HepG2 (cell line): ENCODE data around the gene SERPINA9. TPM values are rescaled to one million over a fixed set of nuclear protein-coding genes. Genes with fewer than 3 reads are reported as not detected.
A peak's percentile ranks its signal among the peaks of the same experiment; 100 is the strongest.

Experiments used
- ATAC-seq: fragments of 200-7000 bp; cut with Tn5 transposase; 3 replicates; pipeline ENCODE4 v1.9.1; 2020; ENCODE audit warnings: mild to moderate bottlenecking, moderate library complexity
- BruUV-seq: library from RNA; stranded (reverse); fragments of 400-500 nt; replicated peaks from 2 replicates; lab custom pipeline; 2021; lab: Mats Ljungman, UMichigan
- CTCF ChIA-PET: fragments of 300-600 bp; formaldehyde crosslinking; extraction: SDS; loops from one replicate; lab custom pipeline; 2021; ENCODE audit warnings: low total read pairs, inconsistent platforms, low intra/inter-chr PET ratio; lab: Yijun Ruan, JAX
- POLR2A ChIA-PET: fragments of 350-600 bp; sonication (Branson Sonifier 250); formaldehyde crosslinking; loops from one replicate; lab custom pipeline; 2020; ENCODE audit warnings: antibody characterized with exemption, inconsistent platforms; lab: Yijun Ruan, JAX
- DNase-seq: peaks from one replicate; pipeline ENCODE4 v3.0.0-alpha.2; 2015; ENCODE audit warnings: low spot score
- FAIRE-seq: peaks from 3 replicates; lab custom pipeline; 2011; peaks lifted over from hg19 to GRCh38; lab: Jason Lieb, UNC
- H2AFZ ChIP-seq: one replicate; pipeline ENCODE4 v1.6.1; 2011; ENCODE audit warnings: low read length, inconsistent platforms
- H3K27ac ChIP-seq: fragments of 300-600 bp; 3 replicates; pipeline ENCODE4 v1.8.0; 2011; ENCODE audit warnings: mixed run types, mild to moderate bottlenecking, mixed read lengths, low read length, inconsistent platforms; ENCODE audit not compliant: insufficient read depth; ENCODE audit errors: extremely low read length
- H3K27me3 ChIP-seq, 2 experiments: fragments of 200-600 bp in 1 of 2; 2 replicates in 1 of 2; 3 replicates in 1 of 2; pipeline versions ENCODE4 v1.6.0 to v1.8.0; 2011; ENCODE audit warnings: low read length in 2 of 2, mild to moderate bottlenecking in 2 of 2, moderate library complexity in 2 of 2, inconsistent platforms in 1 of 2; ENCODE audit not compliant: insufficient read depth in 2 of 2, control insufficient read depth in 1 of 2
- H3K36me3 ChIP-seq, 2 experiments: fragments of 200-600 bp in 1 of 2; replicated peaks in 1 of 2; 2 replicates in 1 of 2; 3 replicates in 1 of 2; pipeline versions ENCODE4 v1.5.1 to v1.8.0; 2011; ENCODE audit warnings: low read length in 2 of 2, inconsistent platforms in 1 of 2; ENCODE audit not compliant: insufficient read depth in 2 of 2, control insufficient read depth in 1 of 2
- H3K4me1 ChIP-seq: 2 replicates; pipeline ENCODE4 v1.5.1; 2012; ENCODE audit warnings: low read length, inconsistent platforms; ENCODE audit not compliant: insufficient read depth
- H3K4me2 ChIP-seq: 2 replicates; pipeline ENCODE4 v1.6.0; 2011; ENCODE audit warnings: low read depth, low read length, inconsistent platforms
- H3K4me3 ChIP-seq, 3 experiments: fragments of 200-600 bp in 1 of 3; sonication (generic), shearing (Covaris generic) in 1 of 3; replicated peaks in 1 of 3; 2 replicates each; pipeline ENCODE4 v1.5.1; 2011 to 2016; ENCODE audit warnings: low read length in 3 of 3, inconsistent platforms in 2 of 3, low read depth in 2 of 3, mild to moderate bottlenecking in 2 of 3, control low read depth in 1 of 3, mixed read lengths in 1 of 3; ENCODE audit not compliant: insufficient read depth in 1 of 3
- H3K79me2 ChIP-seq: one replicate; pipeline ENCODE4 v1.6.1; 2011; ENCODE audit warnings: low read length, inconsistent platforms; ENCODE audit not compliant: insufficient read depth
- H3K9ac ChIP-seq: 2 replicates; pipeline ENCODE4 v1.6.0; 2011; ENCODE audit warnings: mild to moderate bottlenecking, low read depth, low read length, inconsistent platforms; ENCODE audit not compliant: insufficient read depth
- H3K9me3 ChIP-seq: 2 replicates; pipeline ENCODE4 v1.5.1; 2012; ENCODE audit warnings: mild to moderate bottlenecking, low read length
- H4K20me1 ChIP-seq: 2 replicates; pipeline ENCODE4 v1.6.0; 2011; ENCODE audit warnings: inconsistent platforms, mild to moderate bottlenecking, low read length, moderate library complexity; ENCODE audit not compliant: insufficient read depth
- HDAC2 ChIP-seq: sonication (generic); formaldehyde crosslinking; IDR thresholded peaks from 2 replicates; pipeline ENCODE4 v1.4.0; 2020; ENCODE audit warnings: missing genetic modification reagents
- HNF4A ChIP-seq: sonication (generic); formaldehyde crosslinking; IDR thresholded peaks from 2 replicates; pipeline ENCODE4 v1.4.0; 2020; ENCODE audit warnings: missing genetic modification reagents
- HOXA3 ChIP-seq: sonication (generic); formaldehyde crosslinking; IDR thresholded peaks from 2 replicates; pipeline ENCODE4 v1.5.0; 2020; ENCODE audit warnings: missing genetic modification reagents
- IRF2 ChIP-seq: IDR thresholded peaks from 2 replicates; pipeline ENCODE4 v1.6.1; 2018; ENCODE audit warnings: missing genetic modification reagents, missing compliant biosample characterization
- MED1 ChIP-seq: sonication (generic); formaldehyde crosslinking; IDR thresholded peaks from 2 replicates; pipeline ENCODE4 v1.4.0; 2020; ENCODE audit warnings: missing genetic modification reagents
- TEAD3 ChIP-seq: optimal IDR thresholded peaks from 2 replicates; pipeline ENCODE3; 2016; ENCODE audit warnings: borderline replicate concordance
- ZFY ChIP-seq: sonication (generic); formaldehyde crosslinking; IDR thresholded peaks from 2 replicates; pipeline ENCODE4 v1.4.0; 2020; ENCODE audit warnings: missing genetic modification reagents
- ZNF331 ChIP-seq: sonication (generic); formaldehyde crosslinking; IDR thresholded peaks from 2 replicates; pipeline ENCODE4 v1.4.0; 2020; ENCODE audit warnings: missing genetic modification reagents
- ZNF605 ChIP-seq: sonication (generic); formaldehyde crosslinking; IDR thresholded peaks from 2 replicates; pipeline ENCODE4 v1.8.0; 2022; ENCODE audit warnings: mild to moderate bottlenecking, missing genetic modification reagents
- ZNF670 ChIP-seq: sonication (generic); formaldehyde crosslinking; IDR thresholded peaks from 2 replicates; pipeline ENCODE4 v1.8.0; 2022; ENCODE audit warnings: mild to moderate bottlenecking, missing genetic modification reagents, borderline replicate concordance
- ZNF781 ChIP-seq: sonication (generic); formaldehyde crosslinking; IDR thresholded peaks from 2 replicates; pipeline ENCODE4 v1.5.1; 2020; ENCODE audit warnings: borderline replicate concordance, mild to moderate bottlenecking, missing genetic modification reagents; ENCODE audit errors: not compliant biosample characterization
- WGBS: methylation state at CpG from one replicate; pipeline ENCODE4 v1.1.6; 2017; ENCODE audit warnings: low lambda C conversion rate; 5-methylcytosine and 5-hydroxymethylcytosine counted together
- in situ Hi-C: cut with HindIII; loops from 2 replicates; pipeline ENCODE4 v1.10.0; 2017; ENCODE audit warnings: low pct_unique_long_range_greater_than_20kb; ENCODE audit not compliant: extremely low pct_ligation_motif_present
- intact Hi-C: fragments of 100-400 bp; cut with micrococcal nuclease; formaldehyde crosslinking; loops from one replicate; pipeline ENCODE4 v1.10.0; 2022; ENCODE audit not compliant: unreplicated experiment
- polyA plus RNA-seq, 8 experiments: library from polyadenylated mRNA; depleted of rRNA in 3 of 8; stranded (reverse) in 7 of 8; unstranded in 1 of 8; fragments of >200 nt; fragmentation: Illumina TruSeq in 4 of 8; extraction: Trizol in 4 of 8; gene quantifications; 2 replicates each; pipeline versions ENCODE4 v1.2.1 to v1.2.3, GENCODE V29; 2011 to 2016; ENCODE audit warnings: low read depth in 4 of 8, missing spikeins in 1 of 8, mixed read lengths in 1 of 8; ENCODE audit not compliant: insufficient read depth in 1 of 8
- total RNA-seq, 5 experiments: library from RNA; depleted of rRNA; stranded (reverse); fragments of >200 nt; fragmentation: Illumina TruSeq; extraction: Trizol; gene quantifications; 2 replicates each; pipeline ENCODE4 v1.2.3, GENCODE V29; 2016; ENCODE audit warnings: low read depth in 1 of 5
- TF ChIP-seq, protein P1 (sequence below): sonication (generic); formaldehyde crosslinking; conservative IDR thresholded peaks from 2 replicates; pipeline ENCODE4 v1.8.0; 2022; ENCODE audit warnings: low read depth, missing genetic modification reagents
- TF ChIP-seq, protein P2 (sequence below), 2 experiments: sonication (generic) in 1 of 2; formaldehyde crosslinking in 1 of 2; IDR thresholded peaks; 2 replicates each; pipeline versions ENCODE4 v1.4.0 to v1.6.1; 2018 to 2020; ENCODE audit warnings: missing genetic modification reagents in 2 of 2, borderline replicate concordance in 1 of 2, low read depth in 1 of 2, mild to moderate bottlenecking in 1 of 2, missing biosample characterization in 1 of 2
- TF ChIP-seq, protein P3 (sequence below): sonication (generic); formaldehyde crosslinking; IDR thresholded peaks from 2 replicates; pipeline ENCODE4 v1.4.0; 2020; ENCODE audit warnings: missing genetic modification reagents
- TF ChIP-seq, protein P4 (sequence below): sonication (generic); formaldehyde crosslinking; IDR thresholded peaks from 2 replicates; pipeline ENCODE4 v1.5.0; 2020; ENCODE audit warnings: missing genetic modification reagents
- TF ChIP-seq, protein P5 (sequence below): sonication (generic); formaldehyde crosslinking; IDR thresholded peaks from 2 replicates; pipeline ENCODE4 v1.5.0; 2020; ENCODE audit warnings: missing genetic modification reagents

SERPINA9 gene
- total and polyA plus RNA-seq, 2 of the 13 experiments (the other 11 are each of a cell fraction or from before 2014, with no cell fraction given): 0.21 TPM; not detected in 1

DNA sequence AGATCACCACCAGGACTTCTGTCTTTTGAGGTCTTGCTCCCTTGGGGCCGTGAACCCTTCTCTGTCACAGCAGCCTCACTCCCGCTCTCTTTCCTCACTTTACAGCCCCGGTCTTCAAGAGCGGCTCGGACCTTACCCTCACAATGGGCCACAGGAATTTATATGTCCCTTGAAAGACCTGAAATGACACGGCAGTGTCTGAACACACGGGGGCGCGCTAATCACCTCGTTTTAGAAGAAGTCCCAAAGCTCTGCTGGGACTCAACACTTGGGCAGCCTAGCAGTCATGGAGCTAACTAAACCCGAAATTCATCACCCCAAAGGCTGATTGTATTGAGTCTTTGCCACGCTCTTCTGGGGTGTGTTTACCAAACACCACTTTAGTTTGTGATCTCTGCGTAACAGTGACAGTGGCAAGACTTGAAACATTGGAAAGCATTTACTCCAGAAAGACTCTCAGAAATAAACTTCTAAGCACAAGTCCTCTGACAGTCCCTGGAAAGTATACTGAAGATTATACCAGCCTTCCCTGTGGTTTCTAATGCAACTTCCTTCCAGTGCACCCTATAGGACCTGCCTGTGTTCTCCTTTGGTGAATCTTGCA is 52.4 kb downstream of the SERPINA9 start:
- ChIA-PET CTCF (interaction anchor here (1.0 to 2.4 kb wide), 4 partner anchors 62 to 257 kb away, joined by 5 to 18 read pairs (median 6); no protein-coding TSS in a partner anchor), POLR2A (interaction anchor here (0.7 to 1.5 kb wide), 6 partner anchors 10 to 126 kb away, joined by 3 to 6 read pairs (median 4); partner anchors contain the start of gene SERPINA1)
- DNase-seq (peak; percentile 80), ATAC-seq (peak; percentile 91), FAIRE-seq (peak; percentile 88)
- in situ Hi-C loops: loop anchor here (10.0 kb wide), 1 partner anchor 261 kb away; no protein-coding TSS in a partner anchor
- Histone ChIP-seq H3K27me3 (no peaks in the 10 kb centered on the region), H3K79me2 (no peaks in the 10 kb centered on the region), H3K4me3 (0 out of 6 replicates have a peak overlapping the region, but pooled peaks of 1 of the 3 experiments have one; percentile 38), H2AFZ (peak overlapping the region; percentile 91), H3K27ac (no peak overlapping the region), H3K4me1 (peaks cover 32% of the 10 kb centered on the region), H3K9ac (no peak overlapping the region), H4K20me1 (no peaks in the 10 kb centered on the region), H3K4me2 (peak overlapping the region; percentile 74), H3K9me3 (no peaks in the 10 kb centered on the region), H3K36me3 (no peaks in the 10 kb centered on the region)
- BruUV-seq: no TSS peak
- intact Hi-C loops: loop anchor here (1.0 to 5.0 kb wide), 3 partner anchors 117 to 259 kb away; no protein-coding TSS in a partner anchor
- WGBS: 7% methylated on average over 13 of the region's 13 CpGs
- TF ChIP-seq MED1 (0 out of 2 replicates have a peak, but pooled peaks have one; percentile 37), IRF2 (CRISPR knock-in tag) (0 out of 2 replicates have a peak, but pooled peaks have one; percentile 34), TEAD3 (CRISPR knock-in tag) (peak; percentile 66), ZNF605 (CRISPR knock-in tag) (no peak), HOXA3 (CRISPR knock-in tag) (0 out of 2 replicates have a peak, but pooled peaks have one; percentile 37), HNF4A (CRISPR knock-in tag) (peak; percentile 31; the same call in 1 of the 2 replicates), ZFY (no peak), ZNF331 (CRISPR knock-in tag) (peak; percentile 46; the same call in 1 of the 2 replicates), ZNF670 (CRISPR knock-in tag) (peak; percentile 57; the same call in 1 of the 2 replicates), HDAC2 (0 out of 2 replicates have a peak, but pooled peaks have one; percentile 14), ZNF781 (CRISPR knock-in tag) (no peak)
- TF ChIP-seq, protein P1, sequence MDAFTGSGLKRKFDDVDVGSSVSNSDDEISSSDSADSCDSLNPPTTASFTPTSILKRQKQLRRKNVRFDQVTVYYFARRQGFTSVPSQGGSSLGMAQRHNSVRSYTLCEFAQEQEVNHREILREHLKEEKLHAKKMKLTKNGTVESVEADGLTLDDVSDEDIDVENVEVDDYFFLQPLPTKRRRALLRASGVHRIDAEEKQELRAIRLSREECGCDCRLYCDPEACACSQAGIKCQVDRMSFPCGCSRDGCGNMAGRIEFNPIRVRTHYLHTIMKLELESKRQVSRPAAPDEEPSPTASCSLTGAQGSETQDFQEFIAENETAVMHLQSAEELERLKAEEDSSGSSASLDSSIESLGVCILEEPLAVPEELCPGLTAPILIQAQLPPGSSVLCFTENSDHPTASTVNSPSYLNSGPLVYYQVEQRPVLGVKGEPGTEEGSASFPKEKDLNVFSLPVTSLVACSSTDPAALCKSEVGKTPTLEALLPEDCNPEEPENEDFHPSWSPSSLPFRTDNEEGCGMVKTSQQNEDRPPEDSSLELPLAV: no peak
- TF ChIP-seq, protein P2, sequence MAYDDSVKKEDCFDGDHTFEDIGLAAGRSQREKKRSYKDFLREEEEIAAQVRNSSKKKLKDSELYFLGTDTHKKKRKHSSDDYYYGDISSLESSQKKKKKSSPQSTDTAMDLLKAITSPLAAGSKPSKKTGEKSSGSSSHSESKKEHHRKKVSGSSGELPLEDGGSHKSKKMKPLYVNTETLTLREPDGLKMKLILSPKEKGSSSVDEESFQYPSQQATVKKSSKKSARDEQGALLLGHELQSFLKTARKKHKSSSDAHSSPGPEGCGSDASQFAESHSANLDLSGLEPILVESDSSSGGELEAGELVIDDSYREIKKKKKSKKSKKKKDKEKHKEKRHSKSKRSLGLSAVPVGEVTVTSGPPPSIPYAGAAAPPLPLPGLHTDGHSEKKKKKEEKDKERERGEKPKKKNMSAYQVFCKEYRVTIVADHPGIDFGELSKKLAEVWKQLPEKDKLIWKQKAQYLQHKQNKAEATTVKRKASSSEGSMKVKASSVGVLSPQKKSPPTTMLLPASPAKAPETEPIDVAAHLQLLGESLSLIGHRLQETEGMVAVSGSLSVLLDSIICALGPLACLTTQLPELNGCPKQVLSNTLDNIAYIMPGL (CRISPR knock-in tag; IDR thresholded peaks at IDR 0.05; ENCODE audit: borderline replicate concordance in 1 of 2, low read depth in 1 of 2): peak; percentile 52 to 61; a peak in 1 of 4 replicates
- TF ChIP-seq, protein P3, sequence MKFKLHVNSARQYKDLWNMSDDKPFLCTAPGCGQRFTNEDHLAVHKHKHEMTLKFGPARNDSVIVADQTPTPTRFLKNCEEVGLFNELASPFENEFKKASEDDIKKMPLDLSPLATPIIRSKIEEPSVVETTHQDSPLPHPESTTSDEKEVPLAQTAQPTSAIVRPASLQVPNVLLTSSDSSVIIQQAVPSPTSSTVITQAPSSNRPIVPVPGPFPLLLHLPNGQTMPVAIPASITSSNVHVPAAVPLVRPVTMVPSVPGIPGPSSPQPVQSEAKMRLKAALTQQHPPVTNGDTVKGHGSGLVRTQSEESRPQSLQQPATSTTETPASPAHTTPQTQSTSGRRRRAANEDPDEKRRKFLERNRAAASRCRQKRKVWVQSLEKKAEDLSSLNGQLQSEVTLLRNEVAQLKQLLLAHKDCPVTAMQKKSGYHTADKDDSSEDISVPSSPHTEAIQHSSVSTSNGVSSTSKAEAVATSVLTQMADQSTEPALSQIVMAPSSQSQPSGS (CRISPR knock-in tag): no peak
- TF ChIP-seq, protein P4, sequence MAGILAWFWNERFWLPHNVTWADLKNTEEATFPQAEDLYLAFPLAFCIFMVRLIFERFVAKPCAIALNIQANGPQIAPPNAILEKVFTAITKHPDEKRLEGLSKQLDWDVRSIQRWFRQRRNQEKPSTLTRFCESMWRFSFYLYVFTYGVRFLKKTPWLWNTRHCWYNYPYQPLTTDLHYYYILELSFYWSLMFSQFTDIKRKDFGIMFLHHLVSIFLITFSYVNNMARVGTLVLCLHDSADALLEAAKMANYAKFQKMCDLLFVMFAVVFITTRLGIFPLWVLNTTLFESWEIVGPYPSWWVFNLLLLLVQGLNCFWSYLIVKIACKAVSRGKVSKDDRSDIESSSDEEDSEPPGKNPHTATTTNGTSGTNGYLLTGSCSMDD (CRISPR knock-in tag): no peak
- TF ChIP-seq, protein P5, sequence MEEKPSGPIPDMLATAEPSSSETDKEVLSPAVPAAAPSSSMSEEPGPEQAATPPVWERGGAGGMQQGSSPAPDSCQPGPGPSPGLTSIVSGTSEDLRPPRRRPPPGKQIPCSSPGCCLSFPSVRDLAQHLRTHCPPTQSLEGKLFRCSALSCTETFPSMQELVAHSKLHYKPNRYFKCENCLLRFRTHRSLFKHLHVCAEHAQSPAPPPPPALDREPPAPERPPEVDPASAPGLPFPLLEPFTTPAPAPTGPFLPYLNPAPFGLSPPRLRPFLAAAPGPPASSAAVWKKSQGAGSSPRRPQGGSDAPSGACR (CRISPR knock-in tag): no peak
